ENCODE data around the gene NDUFA3.
"Not testable (repeated sequence)": the region's sequence is repeated elsewhere in the genome, so short reads cannot be mapped to it uniquely, and the experiment has no call there.

Gene NDUFA3

GRCh38 chr19:54102421-54103169, at the start of gene NDUFA3:
NDUFA3 (plus strand) TSS chr19:54102855; CDS start chr19:54102879, 24 bp downstream.
- peak; percentile 88 to 95 for DNase-seq (ENCODE audit: low read depth in 1 of 2, low spot score in 1 of 2)

GRCh38 chr19:54062643-54063042, 40.0 kb upstream of the NDUFA3 start:
- no peak for DNase-seq (ENCODE audit: low read depth in 1 of 2, low spot score in 1 of 2)

- no peak for DNase-seq (ENCODE audit: low read depth in 1 of 2, low spot score in 1 of 2)
Measured at GRCh38 chr19:54063350-54064116, 39.1 kb upstream of the NDUFA3 start, which contains the start of gene VSTM1. VSTM1 (minus strand) TSS chr19:54063897; CDS start chr19:54063777, 120 bp downstream.

- DNase-seq (ENCODE audit: low read depth in 1 of 2, low spot score in 1 of 2), result no peak
Measured at GRCh38 chr19:54069470-54069869, 33.2 kb upstream of the NDUFA3 start.

GRCh38 chr19:54073829-54074228, 28.8 kb upstream of the NDUFA3 start:
- DNase-seq (ENCODE audit: low read depth in 1 of 2, low spot score in 1 of 2), result no peak

GRCh38 chr19:54074851-54075250, 27.8 kb upstream of the NDUFA3 start:
- no peak for DNase-seq (ENCODE audit: low read depth in 1 of 2, low spot score in 1 of 2)

GRCh38 chr19:54077334-54077733, 25.3 kb upstream of the NDUFA3 start:
- no peak for DNase-seq (ENCODE audit: low read depth in 1 of 2, low spot score in 1 of 2)

- DNase-seq (ENCODE audit: low read depth in 1 of 2, low spot score in 1 of 2), result no peak
Measured at GRCh38 chr19:54081032-54081431, 21.6 kb upstream of the NDUFA3 start, which contains the start of gene TARM1. TARM1 (minus strand) TSS chr19:54081365; CDS start chr19:54081340, 25 bp downstream.

- DNase-seq (ENCODE audit: low read depth in 1 of 2, low spot score in 1 of 2), result no peak
Measured at GRCh38 chr19:54084410-54084809, 18.2 kb upstream of the NDUFA3 start.

GRCh38 chr19:54094426-54095000, 8.1 kb upstream of the NDUFA3 start:
- DNase-seq (ENCODE audit: low read depth in 1 of 2, low spot score in 1 of 2), result no peak

- no peak for DNase-seq (ENCODE audit: low read depth in 1 of 2, low spot score in 1 of 2)
Measured at GRCh38 chr19:54095136-54095858, 7.4 kb upstream of the NDUFA3 start.

GRCh38 chr19:54095859-54096616, 6.6 kb upstream of the NDUFA3 start:
- DNase-seq (ENCODE audit: low read depth in 1 of 2, low spot score in 1 of 2), result not testable (repeated sequence)

- no peak for DNase-seq (ENCODE audit: low read depth in 1 of 2, low spot score in 1 of 2)
Measured at GRCh38 chr19:54096617-54097106, 6.0 kb upstream of the NDUFA3 start.

- no peak for DNase-seq (ENCODE audit: low read depth in 1 of 2, low spot score in 1 of 2)
Measured at GRCh38 chr19:54099190-54099902, 3.3 kb upstream of the NDUFA3 start.

- not testable (repeated sequence) for DNase-seq (ENCODE audit: low read depth in 1 of 2, low spot score in 1 of 2)
Measured at GRCh38 chr19:54099903-54100255, 2.8 kb upstream of the NDUFA3 start.

- no peak for DNase-seq (ENCODE audit: low read depth in 1 of 2, low spot score in 1 of 2)
Measured at GRCh38 chr19:54100561-54100960, 2.1 kb upstream of the NDUFA3 start, which contains the start of gene OSCAR. OSCAR (minus strand) TSS chr19:54100803; CDS start chr19:54100792, 11 bp downstream.

- no peak for DNase-seq (ENCODE audit: low read depth in 1 of 2, low spot score in 1 of 2)
Measured at GRCh38 chr19:54104998-54105715, 2.5 kb downstream of the NDUFA3 start.

- no peak for DNase-seq (ENCODE audit: low read depth in 1 of 2, low spot score in 1 of 2)
Measured at GRCh38 chr19:54105796-54106195, 3.1 kb downstream of the NDUFA3 start.

GRCh38 chr19:54106716-54107115, 4.1 kb downstream of the NDUFA3 start:
- DNase-seq (ENCODE audit: low read depth in 1 of 2, low spot score in 1 of 2), result no peak

Data from activated CD4-positive, alpha-beta T cell treated with anti-CD3 and anti-CD28 coated beads, Interleukin-2, amount 50 U/mL, for 24 hours (primary cell).